GM21825 (cell line): ENCODE data around the gene PRR7.
"Not testable (repeated sequence)": the region's sequence is repeated elsewhere in the genome, so short reads cannot be mapped to it uniquely, and the experiment has no call there.

Source experiments
- ATAC-seq: cut with Tn5 transposase; IDR thresholded peaks from one replicate; pipeline ENCODE4 v1.9.1; 2021; ENCODE audit warnings: mild to moderate bottlenecking, moderate library complexity; ENCODE audit not compliant: unreplicated experiment

The PRR7 gene, protein sequence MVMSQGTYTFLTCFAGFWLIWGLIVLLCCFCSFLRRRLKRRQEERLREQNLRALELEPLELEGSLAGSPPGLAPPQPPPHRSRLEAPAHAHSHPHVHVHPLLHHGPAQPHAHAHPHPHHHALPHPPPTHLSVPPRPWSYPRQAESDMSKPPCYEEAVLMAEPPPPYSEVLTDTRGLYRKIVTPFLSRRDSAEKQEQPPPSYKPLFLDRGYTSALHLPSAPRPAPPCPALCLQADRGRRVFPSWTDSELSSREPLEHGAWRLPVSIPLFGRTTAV

DNA sequence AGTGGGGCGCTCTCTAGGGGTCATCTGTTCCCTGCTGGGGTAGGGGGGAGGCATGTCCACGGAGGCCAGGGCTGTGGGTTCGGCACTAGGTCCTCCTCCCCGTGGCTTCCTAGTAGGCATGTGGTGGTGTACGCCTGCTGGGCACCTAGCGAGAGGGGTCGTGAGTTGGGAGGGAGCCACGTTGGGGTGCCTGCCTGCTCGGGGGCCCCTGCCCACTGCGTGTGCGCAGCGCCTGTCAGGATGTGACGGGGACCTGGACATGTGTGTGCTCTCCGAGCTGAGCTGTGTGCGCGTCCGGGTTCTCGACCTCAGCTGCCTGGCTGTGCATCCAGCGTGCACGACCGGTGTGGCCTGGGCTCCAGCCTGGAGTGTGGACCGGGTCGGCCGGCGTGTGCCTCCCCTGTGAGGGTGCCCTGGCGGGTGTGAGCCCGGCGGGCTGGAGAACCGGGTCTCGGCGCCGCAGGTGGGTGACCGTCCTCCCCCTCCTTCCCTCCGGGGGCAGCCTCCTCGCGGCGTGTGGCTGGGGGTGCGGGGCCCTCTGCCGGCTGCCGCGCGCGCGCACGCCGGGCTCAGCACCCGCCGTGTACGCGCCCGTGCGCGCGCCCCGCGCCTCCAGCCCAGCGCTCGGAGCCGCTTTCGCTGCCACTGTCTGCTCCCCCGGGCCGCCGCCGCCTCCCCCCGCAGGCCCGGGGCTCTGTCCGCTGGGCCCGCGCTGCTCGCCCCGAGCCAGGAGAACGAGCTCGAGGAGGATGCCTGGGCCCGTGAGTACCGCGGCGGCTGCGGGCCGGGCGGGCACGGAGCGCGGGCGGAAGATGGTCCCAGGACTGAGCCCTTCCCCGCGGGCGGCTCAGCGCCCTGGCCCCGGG lies at the start of gene PRR7:
PRR7 (plus strand) TSS at position 615 of the 866 bp plus-strand sequence. CDS start 8,254 bp downstream, outside the sequence.
- peak; percentile 47 for ATAC-seq

DNA sequence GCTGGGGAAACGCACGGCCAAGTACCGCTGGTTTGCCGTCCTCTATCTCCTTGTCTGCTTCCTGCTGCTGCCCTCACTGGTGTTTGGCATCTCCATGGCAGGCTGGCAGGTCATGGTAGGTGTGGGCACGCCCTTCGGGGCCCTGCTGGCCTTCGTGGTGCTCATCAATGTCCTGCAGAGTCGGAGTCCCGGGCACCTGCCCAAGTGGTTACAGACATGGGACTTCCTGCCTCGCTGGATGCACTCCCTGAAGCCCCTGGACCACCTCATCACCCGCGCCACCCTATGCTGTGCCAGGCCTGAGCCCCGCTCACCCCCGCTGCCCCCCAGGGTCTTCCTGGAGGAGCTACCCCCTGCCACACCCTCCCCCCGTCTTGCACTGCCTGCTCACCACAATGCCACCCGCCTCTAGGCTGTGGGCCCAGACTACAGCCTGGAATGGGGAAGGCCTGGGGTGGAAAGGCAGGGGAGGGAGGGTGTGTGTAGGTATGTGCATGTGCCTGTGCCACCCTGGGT lies 48.7 kb upstream of the PRR7 start:
- no peak for ATAC-seq

DNA sequence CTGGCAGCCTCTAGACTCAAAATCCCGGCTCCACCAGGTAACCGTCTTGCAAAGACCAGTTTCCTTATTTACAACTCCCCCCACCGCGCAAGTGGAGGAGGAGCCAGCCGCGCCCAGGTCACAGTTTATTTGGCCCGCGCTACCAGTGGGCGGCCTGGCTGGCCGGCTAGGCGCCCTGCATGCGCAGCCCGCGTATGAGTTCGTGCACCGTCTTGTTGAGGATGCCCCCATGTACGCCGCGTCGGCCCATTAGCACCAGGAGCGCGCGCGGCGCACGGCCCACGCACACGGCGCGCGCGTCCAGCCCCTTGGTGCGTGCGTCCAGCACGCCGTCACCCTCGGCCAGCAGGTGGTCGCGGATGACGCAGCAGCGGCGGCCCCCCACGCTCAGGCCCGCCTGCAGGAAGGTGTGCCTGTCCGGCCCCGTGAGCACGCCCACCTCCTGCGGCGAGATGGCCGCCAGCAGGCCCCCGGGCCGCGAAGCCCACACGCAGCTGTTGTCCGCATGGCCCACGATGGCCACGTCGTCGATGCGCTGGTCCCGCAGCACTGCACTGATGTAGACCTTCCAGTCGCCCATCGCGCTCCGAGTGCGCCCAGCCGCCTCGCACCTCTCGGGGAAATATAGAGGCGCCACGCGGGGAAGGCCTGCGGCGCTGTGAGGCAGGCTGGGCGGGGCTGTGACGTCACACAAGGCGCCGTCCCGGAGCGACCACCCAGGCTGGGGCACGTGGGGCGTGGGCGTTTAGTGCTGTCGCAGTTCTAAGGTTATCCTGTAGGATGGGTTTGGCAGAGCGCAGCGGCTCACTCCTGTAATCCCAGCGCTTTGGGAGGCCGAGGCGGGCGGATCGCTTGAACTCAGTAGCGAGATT lies 46.4 kb upstream of the PRR7 start, which contains the start of gene PFN3:
PFN3 (minus strand) TSS at position 665 of the 872 bp plus-strand sequence; CDS start at position 580, 85 bp downstream.
- no peak for ATAC-seq

DNA sequence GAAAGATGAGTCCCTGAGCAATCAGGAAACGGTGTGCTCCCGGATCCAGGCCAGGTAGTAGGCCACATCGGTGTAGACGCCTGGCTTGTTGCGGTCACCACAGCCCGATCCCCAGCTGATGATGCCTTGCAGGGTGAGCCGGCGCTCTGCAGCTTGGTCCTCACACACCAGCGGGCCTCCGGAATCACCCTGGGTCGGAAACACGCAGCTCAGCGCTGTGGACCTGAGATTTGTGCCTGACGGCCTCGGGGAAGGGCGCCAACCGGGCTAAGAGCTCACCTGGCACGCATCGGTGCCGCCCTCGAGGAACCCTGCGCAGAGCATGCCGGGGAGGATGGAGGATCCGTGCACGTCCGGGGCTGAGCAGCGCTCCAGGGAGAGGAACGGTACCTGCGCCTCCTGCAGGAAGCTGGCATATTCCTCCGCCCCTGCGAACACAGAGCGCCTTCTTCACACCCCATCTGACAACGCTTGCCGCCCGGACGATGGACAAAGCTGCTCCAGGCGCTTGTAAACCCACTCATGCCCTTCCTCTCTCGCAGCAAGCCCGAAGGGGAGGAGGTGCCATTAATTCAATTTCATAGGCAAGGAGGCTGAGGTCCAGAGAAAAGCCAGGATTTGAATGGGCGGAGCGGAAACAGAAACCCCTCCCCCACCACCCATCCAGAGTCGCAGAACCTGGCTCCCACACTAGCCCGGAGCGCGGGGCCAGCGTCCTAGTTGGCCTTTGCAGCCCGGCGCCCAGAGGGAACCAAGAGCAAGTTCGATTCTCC lies 44.2 kb upstream of the PRR7 start:
- no peak for ATAC-seq

DNA sequence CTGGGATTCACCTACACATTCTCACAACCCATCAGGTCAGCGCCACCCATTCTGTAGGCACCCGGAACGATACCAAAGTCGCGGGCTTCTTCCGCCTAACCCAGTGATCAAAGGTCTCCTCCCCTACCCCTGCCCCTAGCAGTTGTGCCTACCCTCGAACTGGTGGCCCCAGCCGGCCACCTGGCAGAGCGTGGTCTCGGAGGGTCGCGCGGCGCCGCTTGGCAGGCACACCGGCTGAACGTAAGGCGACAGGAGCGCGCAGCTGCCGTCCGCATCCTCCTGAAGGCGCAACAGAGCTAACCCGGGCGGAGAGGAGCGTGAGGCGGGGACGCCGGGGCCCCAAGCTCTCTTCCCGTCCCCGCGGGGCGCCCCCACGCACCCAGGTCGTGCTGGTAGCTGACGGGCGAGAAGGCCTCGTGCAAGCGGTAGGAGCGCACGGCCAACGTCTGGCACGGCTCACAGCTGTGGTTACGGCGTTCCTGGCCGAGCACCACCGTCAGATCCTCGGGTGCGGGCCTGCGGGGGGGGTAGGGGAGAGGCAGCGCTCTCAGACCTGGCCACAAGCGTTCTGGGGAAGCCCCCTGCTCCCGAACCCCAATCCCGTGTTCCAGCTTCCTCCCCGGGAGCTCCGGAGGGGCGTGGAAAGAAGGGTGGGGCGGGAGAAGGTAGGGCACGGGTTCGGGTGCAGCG lies 43.4 kb upstream of the PRR7 start:
- peak; percentile 11 for ATAC-seq

DNA sequence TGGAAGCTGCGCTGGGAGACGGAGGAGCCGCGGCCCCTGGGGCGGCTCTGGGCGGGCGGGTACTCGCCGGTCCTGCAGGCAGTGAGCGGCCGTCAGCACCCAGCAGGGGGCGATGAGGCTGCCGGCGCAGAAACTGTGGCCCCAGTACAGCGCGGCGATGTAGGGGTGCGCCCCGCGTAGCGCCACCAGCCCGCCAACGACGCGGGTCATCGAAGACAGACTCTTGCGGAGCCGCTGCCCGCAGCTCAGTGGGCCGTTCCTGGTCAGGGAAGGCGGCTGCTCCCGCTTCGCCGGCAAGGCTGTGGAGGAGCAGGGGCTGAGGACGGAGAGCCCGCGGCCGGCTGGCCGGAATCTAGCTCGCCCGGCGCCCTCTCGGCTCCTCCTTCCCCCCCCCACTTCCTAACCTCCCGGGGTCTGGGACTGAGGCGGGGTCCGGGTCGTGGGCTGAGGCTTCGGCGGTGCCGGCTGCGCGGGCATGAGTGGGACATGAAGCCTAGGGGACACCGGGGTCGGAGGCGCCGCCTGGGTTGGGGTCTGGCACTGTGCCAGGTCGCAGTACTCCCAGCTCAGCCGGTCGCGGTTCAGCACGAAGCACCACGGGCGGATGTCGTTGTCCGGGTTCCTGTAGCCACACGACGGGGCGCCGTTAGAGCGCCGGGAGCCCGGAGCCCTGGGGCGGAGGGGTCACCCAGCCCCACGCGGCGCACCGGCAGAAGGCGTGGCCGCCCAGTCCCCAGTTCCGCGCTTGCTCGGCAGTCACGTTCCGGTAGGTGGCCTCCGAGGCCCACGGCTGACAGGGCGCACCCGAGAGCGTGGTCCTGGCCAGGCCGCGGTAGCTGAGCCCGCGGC lies 42.6 kb upstream of the PRR7 start:
- peak; percentile 68 for ATAC-seq

DNA sequence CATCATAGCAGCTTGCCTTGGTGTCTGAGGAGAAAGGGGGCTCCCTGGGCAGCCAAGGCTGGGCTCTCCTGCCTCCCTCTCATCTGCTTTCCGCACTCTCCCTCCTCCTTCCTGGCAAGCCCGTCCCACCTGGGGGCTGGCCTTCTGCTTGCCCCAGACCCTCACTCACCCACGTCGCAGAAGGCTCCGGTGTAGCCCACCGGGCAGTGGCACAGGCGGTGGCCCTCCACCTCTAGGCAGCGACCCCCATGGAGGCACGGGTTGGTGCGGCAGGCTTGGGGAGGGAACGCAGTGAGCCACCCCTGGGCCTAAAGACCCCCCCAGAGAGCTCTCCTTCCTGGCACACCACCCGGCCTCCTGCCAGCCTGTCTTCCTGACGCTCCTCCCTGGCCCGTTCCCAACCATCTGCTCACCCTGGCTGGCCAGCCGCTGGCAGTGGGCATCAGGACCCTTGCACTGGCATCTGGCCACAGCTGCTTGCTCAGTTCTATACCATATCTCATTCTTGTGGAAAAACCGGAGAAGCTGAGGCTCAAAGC lies 41.9 kb upstream of the PRR7 start:
- no peak for ATAC-seq

DNA sequence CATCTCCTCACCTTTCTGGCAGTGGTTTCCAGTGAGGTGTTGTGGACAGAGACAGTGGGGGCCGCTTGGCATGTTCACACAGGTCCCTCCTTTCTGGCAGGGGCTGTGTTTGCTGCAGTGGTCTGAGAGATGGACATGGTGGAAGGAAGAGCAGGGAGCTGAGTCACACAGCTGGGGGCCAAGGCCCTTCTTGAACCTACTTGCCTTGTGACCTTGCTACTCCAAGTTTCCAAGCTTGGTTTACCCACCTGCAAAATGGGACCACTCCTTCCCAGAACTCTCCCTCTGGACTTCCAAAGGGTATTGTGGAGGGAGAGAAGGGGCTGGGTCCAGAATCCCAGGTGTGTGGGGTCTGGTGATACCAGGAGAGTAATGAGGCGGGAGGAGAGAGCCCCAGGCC lies 41.3 kb upstream of the PRR7 start:
- no peak for ATAC-seq

DNA sequence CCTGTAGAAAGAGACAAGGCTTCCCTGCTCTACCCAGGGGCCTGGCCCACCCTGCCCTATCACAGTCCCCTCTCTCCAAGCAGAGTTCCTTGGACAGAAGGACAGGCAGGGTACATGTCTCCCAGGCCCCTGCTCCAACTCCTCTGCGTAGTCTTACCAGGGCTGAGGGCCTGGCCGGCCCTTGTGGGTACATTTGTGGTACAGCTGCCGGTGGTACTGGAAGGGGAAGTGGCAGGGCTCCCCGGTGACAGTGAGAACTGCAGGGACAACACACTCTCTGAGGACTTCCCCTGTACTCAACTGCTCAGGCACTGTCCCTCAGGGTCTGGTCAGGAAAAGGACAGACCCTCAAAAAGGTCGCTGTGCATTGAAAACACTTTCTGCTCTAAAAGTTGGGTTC lies 40.8 kb upstream of the PRR7 start:
- no peak for ATAC-seq

DNA sequence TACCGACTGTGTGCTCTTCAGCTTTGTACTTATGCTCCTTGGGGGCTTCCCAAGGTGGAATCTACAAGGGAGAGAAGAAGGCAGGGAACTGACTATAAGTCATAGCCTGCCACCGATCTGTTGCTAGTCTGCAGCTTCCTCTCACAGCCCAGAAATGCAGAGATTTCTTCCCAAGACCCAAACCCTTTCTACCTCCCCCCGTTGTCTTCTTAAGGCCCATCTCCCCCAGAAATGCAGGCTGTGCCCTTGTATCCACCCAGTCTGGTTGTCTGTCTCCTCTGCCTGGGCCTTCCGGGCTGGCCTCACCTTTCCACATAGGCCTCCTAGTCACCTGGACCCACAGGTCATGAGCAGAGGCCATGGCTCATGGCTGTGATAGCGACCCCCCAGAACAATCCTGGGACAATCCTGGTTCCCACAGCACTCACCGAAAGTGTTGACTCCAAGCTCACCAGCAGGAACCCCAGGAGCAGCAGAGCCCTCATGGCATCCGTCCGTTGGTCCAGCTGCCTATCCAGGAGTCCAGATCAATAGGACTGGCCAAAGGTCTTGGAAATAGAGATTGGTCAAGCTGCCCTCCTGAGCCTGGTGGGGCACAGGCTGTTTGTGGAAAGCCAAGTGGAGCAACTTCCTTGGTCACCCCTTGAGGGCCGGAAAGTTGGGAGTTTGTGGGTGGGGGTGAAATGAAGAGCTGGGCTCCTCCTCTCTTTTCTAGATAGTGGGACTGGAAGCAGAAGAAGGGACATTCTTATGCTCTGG lies 37.4 kb upstream of the PRR7 start, which contains the start of gene F12:
F12 (minus strand) TSS at position 522 of the 759 bp plus-strand sequence; CDS start at position 485, 37 bp downstream.
- no peak for ATAC-seq

DNA sequence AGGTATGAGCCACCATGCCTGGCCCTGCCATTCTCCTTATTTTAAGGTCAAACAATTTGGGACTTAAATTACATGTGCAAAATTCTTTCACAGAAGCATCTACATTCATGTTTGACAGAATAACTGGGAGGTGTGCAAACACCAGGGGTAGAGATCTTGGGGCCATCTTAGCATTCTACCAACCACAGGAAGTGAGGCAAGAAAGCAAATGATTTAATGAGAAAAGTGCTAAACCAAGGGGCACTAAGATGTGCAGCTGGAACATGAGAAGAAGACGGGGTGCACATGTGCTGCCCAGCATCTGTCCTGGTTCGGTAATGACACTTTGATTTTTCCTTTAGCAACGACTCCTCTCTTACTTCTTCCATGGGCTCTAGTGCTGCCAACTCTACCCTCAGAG lies 36.0 kb upstream of the PRR7 start:
- ATAC-seq, result no peak

DNA sequence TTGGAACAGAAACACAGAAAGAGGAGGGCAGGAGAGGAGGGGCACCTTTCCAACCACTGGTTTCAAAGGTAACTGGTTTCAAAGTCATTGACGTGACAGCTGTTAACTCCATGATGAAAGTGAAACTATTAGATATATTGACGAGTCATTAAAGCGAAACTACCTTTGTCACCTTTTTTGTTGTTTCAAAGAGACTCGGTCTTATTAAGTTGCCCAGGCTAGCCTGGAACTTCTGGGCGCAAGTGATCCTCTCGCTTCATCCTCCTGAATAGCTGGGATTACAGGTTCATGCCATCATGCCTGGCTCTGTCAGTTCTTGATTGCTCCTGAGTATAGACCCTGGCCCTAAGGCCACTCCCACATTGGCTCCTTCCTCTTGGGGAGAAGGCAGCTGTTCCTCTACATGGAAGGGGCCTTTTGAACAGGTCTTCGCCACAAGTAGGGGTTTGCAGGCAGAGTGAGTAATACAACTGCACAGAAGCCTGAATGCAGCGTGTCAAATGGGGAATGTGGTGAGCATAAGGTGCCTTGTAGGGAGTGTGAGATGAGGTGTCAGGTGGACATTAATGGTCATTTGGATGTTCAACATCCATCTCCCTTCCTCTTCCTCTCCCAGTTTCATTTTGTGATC lies 33.9 kb upstream of the PRR7 start:
- peak; percentile 49 for ATAC-seq

DNA sequence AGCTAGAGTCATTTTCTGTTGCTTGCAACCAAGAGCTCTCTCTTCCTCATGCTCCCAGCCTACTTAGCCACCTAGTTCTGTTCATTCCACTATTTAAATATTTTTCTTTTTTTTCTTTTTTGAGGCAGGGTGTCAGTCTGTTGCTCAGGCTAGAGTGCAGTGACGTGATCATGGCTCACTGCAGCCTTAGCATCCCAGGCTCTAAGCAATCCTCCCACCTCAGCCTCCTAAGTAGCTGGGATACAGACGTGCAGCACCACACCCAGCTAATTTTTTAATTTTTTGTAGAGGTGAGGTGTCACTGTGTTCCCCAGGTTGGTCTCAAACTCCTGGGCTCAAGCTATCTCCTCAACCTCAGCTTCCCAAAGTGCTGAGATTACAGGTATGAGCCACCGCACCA lies 32.1 kb upstream of the PRR7 start:
- no peak for ATAC-seq

DNA sequence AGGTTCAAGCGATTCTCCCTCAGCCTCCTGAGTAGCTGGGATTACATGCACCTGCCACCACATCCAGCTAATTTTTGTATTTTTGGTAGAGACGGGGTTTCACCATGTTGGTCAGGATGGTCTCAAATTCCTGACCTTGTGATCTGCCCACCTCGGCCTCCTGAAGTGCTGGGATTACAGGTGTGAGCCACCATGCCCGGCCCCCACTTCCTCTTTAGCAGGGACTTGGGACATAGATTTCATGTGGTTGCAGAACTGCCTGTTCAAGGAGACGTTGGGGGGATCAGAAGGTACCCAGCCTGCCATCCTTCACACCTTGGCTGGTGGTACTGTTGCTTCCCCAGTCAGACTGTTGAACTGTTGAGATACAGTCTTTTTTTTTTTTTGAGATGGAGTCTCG lies 29.5 kb upstream of the PRR7 start:
- ATAC-seq, result not testable (repeated sequence)

DNA sequence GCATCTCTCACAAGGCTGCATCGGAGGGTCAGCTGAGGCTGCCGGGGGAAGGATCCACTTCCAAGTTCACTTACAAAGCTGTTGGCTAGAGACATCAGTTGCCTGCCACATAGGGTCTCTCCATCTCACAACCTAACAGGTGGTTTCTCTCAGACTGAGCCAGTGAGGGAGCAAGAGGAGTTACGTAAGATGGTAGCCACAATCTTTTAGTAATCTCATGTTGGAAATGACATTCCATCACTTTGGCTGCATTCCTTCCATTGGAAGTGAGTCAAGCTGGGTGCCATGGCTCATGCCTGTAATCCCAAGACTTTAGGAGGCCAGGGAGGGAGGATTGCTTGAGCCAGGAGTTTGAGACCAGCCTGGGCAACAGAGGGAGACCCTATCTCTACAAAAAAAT lies 27.6 kb upstream of the PRR7 start:
- ATAC-seq, result no peak

DNA sequence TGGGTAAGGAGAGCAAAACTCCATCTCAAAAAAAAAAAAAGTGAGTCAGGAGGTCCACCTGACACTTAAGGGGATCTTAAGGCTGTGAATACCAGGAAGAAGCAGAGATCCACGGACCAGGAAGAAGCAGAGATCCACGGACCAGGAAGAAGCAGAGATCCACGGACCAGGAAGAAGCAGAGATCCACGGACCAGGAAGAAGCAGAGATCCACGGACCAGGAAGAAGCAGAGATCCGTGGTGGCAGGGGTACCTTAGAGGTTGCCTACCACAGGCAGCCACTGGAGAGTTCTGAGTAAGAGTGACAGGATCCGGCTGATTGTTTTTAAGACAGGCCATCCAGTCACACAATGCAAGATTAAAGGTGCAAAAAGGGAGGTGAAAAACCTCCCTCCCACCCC lies 26.1 kb upstream of the PRR7 start:
- not testable (repeated sequence) for ATAC-seq
